OCI-LY1 (cell line): ENCODE data around the gene P2RX2.
A peak's percentile ranks its signal among the peaks of the same experiment; 100 is the strongest.

ENCODE experiments used
- H2AFZ ChIP-seq: fragments of 200-600 bp; sonication (generic), shearing (Covaris generic); 2 replicates; pipeline ENCODE4 v1.6.0; 2014; ENCODE audit warnings: antibody characterized with exemption, mild to moderate bottlenecking, low read length
- H3F3A ChIP-seq: fragments of 200-600 bp; sonication (generic), shearing (Covaris generic); 2 replicates; pipeline ENCODE4 v1.6.0; 2014; ENCODE audit warnings: mild to moderate bottlenecking, antibody characterized with exemption, low read length, moderate library complexity; ENCODE audit not compliant: insufficient read depth
- H3K27ac ChIP-seq: fragments of 200-600 bp; sonication (generic); 2 replicates; pipeline ENCODE4 v1.5.1; 2014; ENCODE audit warnings: low read length, mixed run types, mild to moderate bottlenecking, low read depth; ENCODE audit not compliant: poor library complexity, severe bottlenecking
- H3K27me3 ChIP-seq: fragments of 200-600 bp; sonication (generic); 2 replicates; pipeline ENCODE4 v1.6.0; 2014; ENCODE audit warnings: antibody characterized with exemption, mild to moderate bottlenecking, low read length, moderate library complexity; ENCODE audit not compliant: insufficient read depth
- H3K36me3 ChIP-seq: fragments of 200-600 bp; sonication (generic); 2 replicates; pipeline ENCODE4 v1.6.1; 2014; ENCODE audit warnings: mild to moderate bottlenecking, antibody characterized with exemption, low read length, moderate library complexity, mixed read lengths; ENCODE audit not compliant: insufficient read depth
- H3K4me1 ChIP-seq: fragments of 200-600 bp; sonication (generic); 2 replicates; pipeline ENCODE4 v1.5.1; 2014; ENCODE audit warnings: mild to moderate bottlenecking, low read length, moderate library complexity; ENCODE audit not compliant: insufficient read depth, severe bottlenecking
- H3K4me2 ChIP-seq: fragments of 200-600 bp; sonication (generic), shearing (Covaris generic); 2 replicates; pipeline ENCODE4 v1.6.1; 2014; ENCODE audit warnings: low read length
- H3K4me3 ChIP-seq: fragments of 200-600 bp; sonication (generic); 2 replicates; pipeline ENCODE4 v1.5.1; 2014; ENCODE audit warnings: low read length, low read depth, mild to moderate bottlenecking, mixed read lengths; ENCODE audit not compliant: poor library complexity, severe bottlenecking
- H3K79me2 ChIP-seq: fragments of 200-600 bp; shearing (Covaris generic); 2 replicates; pipeline ENCODE4 v1.6.1; 2016; ENCODE audit warnings: mixed run types, low read length, mixed read lengths; ENCODE audit not compliant: insufficient read depth
- H3K9ac ChIP-seq: fragments of 200-600 bp; sonication (generic), shearing (Covaris generic); 2 replicates; pipeline ENCODE4 v1.6.1; 2014; ENCODE audit warnings: mild to moderate bottlenecking, low read length, mixed read lengths
- H3K9me2 ChIP-seq: fragments of 200-600 bp; sonication (generic), shearing (Covaris generic); 2 replicates; pipeline ENCODE4 v1.6.1; 2014; ENCODE audit warnings: low read depth, mild to moderate bottlenecking, low read length, mixed read lengths
- H3K9me3 ChIP-seq: fragments of 200-600 bp; shearing (Covaris generic); 2 replicates; pipeline ENCODE4 v1.6.1; 2014; ENCODE audit warnings: low read length, mixed read lengths
- H4K20me1 ChIP-seq: fragments of 200-600 bp; sonication (generic), shearing (Covaris generic); 2 replicates; pipeline ENCODE4 v1.6.0; 2016; ENCODE audit warnings: mild to moderate bottlenecking, low read length; ENCODE audit not compliant: insufficient read depth
- EZH2 ChIP-seq: fragments of 200-600 bp; sonication (generic), shearing (Covaris generic); IDR thresholded peaks from 2 replicates; pipeline ENCODE4 v1.8.0; 2017; ENCODE audit warnings: borderline replicate concordance, mixed run types, mild to moderate bottlenecking, antibody characterized with exemption, low read length, moderate library complexity, mixed read lengths
- TF ChIP-seq, protein P1 (sequence below): fragments of 200-600 bp; sonication (generic), shearing (Covaris generic); IDR thresholded peaks from 2 replicates; pipeline ENCODE4 v1.5.1; 2017; ENCODE audit warnings: mild to moderate bottlenecking, antibody characterized with exemption, low read length, moderate library complexity, mixed read lengths

Gene P2RX2

DNA sequence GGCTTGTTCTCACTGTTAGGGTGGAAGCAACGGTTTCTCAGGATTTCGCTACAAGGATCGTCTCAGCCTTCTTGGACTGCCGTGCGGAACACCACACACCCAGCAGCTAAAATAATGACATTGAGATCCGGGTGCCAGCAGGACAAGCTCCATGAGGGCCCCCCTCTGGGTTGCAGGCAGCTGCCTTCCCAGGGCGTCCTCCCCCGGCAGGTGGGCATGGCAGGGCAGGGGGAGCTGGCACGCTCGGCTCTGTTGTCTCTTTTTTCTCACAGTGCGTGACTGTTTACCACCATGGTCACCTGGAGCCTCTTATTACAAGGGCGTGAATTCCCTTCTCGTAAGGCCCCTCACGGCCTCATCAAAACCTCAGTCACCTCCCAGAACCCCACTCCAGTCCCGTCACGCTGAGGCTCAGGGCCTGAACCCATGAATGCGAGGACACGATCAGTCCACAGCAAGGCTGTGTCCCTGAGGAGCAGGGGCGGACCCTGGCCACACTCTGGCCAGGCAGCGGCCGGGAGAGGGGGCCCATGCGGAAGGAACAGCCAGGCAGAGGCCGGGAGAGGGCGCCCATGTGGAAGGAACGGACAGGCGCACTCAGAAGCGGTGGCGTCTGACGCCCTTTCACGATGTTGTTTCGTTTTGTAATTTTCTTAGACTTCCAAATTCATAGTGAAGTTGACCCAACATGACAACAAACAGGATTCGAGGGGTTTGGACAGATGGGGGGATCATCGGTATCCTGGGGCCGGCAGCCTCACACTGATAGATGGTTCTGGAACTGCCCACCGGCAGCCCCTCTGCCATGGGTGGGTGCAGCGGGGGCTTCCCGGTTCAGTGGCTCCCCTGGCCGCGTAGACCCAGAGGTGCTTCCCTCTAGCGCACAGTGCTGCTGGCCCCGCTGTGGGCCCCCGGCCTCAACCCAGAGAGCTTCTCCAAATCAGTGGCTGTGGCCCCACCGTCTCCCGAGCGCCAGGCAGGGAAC lies 18.2 kb upstream of the P2RX2 start:
- Histone ChIP-seq H3K27me3 (no peaks in the 10 kb centered on the region; the same call in none of the 2 replicates), H3K4me2 (peak overlapping the region; percentile 9), H3K9me2 (no peaks in the 10 kb centered on the region), H3K4me1 (peaks cover 5% of the 10 kb centered on the region), H3K4me3 (peak overlapping the region; percentile 25), H4K20me1 (no peaks in the 10 kb centered on the region), H3K9me3 (no peaks in the 10 kb centered on the region), H3K79me2 (no peaks in the 10 kb centered on the region), H2AFZ (no peak overlapping the region), H3K9ac (no peak overlapping the region), H3K36me3 (no peaks in the 10 kb centered on the region), H3K27ac (no peak overlapping the region), H3F3A (no peaks in the 10 kb centered on the region)
- no peak for TF ChIP-seq EZH2
- TF ChIP-seq, protein P1, sequence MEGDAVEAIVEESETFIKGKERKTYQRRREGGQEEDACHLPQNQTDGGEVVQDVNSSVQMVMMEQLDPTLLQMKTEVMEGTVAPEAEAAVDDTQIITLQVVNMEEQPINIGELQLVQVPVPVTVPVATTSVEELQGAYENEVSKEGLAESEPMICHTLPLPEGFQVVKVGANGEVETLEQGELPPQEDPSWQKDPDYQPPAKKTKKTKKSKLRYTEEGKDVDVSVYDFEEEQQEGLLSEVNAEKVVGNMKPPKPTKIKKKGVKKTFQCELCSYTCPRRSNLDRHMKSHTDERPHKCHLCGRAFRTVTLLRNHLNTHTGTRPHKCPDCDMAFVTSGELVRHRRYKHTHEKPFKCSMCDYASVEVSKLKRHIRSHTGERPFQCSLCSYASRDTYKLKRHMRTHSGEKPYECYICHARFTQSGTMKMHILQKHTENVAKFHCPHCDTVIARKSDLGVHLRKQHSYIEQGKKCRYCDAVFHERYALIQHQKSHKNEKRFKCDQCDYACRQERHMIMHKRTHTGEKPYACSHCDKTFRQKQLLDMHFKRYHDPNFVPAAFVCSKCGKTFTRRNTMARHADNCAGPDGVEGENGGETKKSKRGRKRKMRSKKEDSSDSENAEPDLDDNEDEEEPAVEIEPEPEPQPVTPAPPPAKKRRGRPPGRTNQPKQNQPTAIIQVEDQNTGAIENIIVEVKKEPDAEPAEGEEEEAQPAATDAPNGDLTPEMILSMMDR = peak; percentile 46; the same call in 1 of the 2 replicates

- H3K36me3 ChIP-seq = no peaks in the 10 kb centered on the region
- no peak overlapping the region for H3K27ac ChIP-seq
- no peaks in the 10 kb centered on the region for H3K9me2 ChIP-seq
- H3K27me3 ChIP-seq = no peaks in the 10 kb centered on the region; the same call in none of the 2 replicates
- H3K4me2 ChIP-seq = no peak overlapping the region; the same call in 1 of the 2 replicates
- no peak overlapping the region for H3K9ac ChIP-seq
- H2AFZ ChIP-seq = no peak overlapping the region
- TF ChIP-seq, protein P1 = no peak
- TF ChIP-seq EZH2 = no peak
- no peaks in the 10 kb centered on the region for H4K20me1 ChIP-seq
- H3K4me3 ChIP-seq = no peak overlapping the region
- no peaks in the 10 kb centered on the region for H3K79me2 ChIP-seq
- H3K9me3 ChIP-seq = no peaks in the 10 kb centered on the region
- peaks cover 5% of the 10 kb centered on the region for H3K4me1 ChIP-seq
- no peaks in the 10 kb centered on the region for H3F3A ChIP-seq
Observed at GRCh38 chr12:132601171-132601883, 17.2 kb upstream of the P2RX2 start.

DNA sequence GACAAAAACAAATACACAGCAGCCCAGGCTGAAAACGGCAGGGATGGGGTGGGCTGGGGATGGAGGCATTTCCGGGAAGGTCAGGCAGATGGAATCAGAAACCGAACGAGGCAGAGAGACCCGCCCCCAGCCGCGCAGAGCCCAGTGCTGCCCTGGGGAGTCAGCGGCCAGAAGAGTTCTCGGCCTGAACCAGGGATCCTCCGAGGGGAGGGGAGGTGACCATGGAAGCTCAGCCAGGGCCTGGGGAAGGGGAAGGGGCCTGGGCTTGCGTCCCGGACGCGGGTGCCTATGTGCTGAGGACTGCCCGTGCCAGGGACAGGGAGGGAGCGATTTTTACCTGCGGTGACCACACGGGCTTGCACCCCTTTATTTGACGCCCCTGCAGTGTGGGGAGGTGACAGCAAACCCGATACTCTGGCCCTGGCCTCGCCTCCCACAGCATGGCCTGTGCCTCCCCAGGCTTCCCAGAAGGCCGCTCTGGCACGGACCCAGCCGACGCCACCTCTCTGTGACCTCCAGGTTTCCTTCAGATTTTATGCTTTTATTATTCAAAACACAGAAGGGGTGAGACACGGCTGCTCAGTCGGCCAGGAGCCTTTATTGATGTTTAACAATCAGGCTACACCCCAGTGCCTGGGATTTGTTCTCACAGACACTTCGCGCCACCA lies 15.9 kb upstream of the P2RX2 start:
- Histone ChIP-seq H3K27me3 (no peaks in the 10 kb centered on the region; the same call in none of the 2 replicates), H3K4me3 (no peak overlapping the region), H4K20me1 (no peaks in the 10 kb centered on the region), H3K9me2 (no peaks in the 10 kb centered on the region), H3K36me3 (no peaks in the 10 kb centered on the region), H3K9me3 (no peaks in the 10 kb centered on the region), H3K4me2 (no peak overlapping the region), H3K4me1 (no peaks in the 10 kb centered on the region), H3F3A (no peaks in the 10 kb centered on the region), H3K27ac (no peak overlapping the region), H3K79me2 (no peaks in the 10 kb centered on the region), H3K9ac (no peak overlapping the region), H2AFZ (no peak overlapping the region)
- TF ChIP-seq, protein P1 = no peak
- TF ChIP-seq EZH2 = no peak
